ENCODE data around the gene RASGRP3.

Gene RASGRP3

DNA sequence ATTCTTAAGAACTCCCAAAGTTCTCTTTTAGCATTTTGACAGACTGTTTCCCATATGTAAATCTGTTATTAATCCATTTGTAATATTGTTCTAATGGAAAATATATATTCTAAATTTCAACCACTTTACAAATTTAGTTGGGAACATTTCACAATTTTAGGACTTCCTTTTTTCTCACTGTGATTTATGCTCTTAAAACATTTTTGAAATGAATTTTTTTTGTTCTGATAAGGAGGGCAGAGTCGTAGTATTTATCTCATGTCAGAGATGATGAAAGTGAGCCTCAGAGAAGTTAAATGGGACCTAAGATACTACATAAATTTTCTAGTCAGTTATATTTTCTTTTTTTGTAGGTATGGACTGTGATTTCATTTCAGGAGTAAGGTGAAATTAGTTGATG lies 26.6 kb downstream of the RASGRP3 start:
- no peak overlapping the region for H3K4me3 ChIP-seq (ENCODE audit: low read depth, low read length)
- no peak for TF ChIP-seq CTCF (IDR thresholded peaks at IDR 0.05; ENCODE audit: low read depth, low read length)
- no peaks in the 10 kb centered on the region for H3K36me3 ChIP-seq
- H3K27me3 ChIP-seq (ENCODE audit: insufficient read depth, low read depth, severe bottlenecking) = no peaks in the 10 kb centered on the region
- no peaks in the 10 kb centered on the region for H3K9me3 ChIP-seq (ENCODE audit: severe bottlenecking)
- DNase-seq = no peak
- H3K27ac ChIP-seq = no peak overlapping the region

DNA sequence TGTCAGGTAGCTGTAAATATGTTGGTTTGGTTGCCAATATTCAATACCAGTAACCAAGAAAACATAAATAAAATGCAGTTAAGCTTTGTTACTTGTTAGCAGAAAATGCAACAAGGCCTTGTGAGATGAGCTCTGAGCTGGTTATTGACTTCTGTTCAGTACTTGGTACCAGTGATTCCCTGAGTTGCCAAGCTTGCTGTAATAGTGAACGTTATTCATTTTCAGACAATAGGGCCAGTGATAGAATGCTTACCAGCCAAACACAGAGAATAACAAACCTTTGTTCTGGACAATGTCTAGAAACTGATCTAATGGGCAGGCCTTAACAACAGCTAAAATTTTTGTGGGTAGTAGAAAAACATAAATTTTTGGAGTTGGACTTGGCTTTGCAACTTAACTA lies 29.5 kb downstream of the RASGRP3 start:
- Histone ChIP-seq H3K27me3 (ENCODE audit: insufficient read depth, low read depth, severe bottlenecking) (no peaks in the 10 kb centered on the region), H3K36me3 (no peaks in the 10 kb centered on the region), H3K4me3 (ENCODE audit: low read depth, low read length) (no peak overlapping the region), H3K9me3 (ENCODE audit: severe bottlenecking) (no peaks in the 10 kb centered on the region), H3K27ac (no peak overlapping the region)
- no peak for DNase-seq
- no peak for TF ChIP-seq CTCF (IDR thresholded peaks at IDR 0.05; ENCODE audit: low read depth, low read length)

GRCh38 chr2:33509908-33510585 lies 33.6 kb downstream of the RASGRP3 start:
- Histone ChIP-seq H3K4me3 (ENCODE audit: low read depth, low read length) (no peak overlapping the region), H3K27ac (no peak overlapping the region), H3K27me3 (ENCODE audit: insufficient read depth, low read depth, severe bottlenecking) (no peaks in the 10 kb centered on the region), H3K36me3 (no peaks in the 10 kb centered on the region), H3K9me3 (ENCODE audit: severe bottlenecking) (no peaks in the 10 kb centered on the region)
- DNase-seq = no peak
- no peak for TF ChIP-seq CTCF (IDR thresholded peaks at IDR 0.05; ENCODE audit: low read depth, low read length)

GRCh38 chr2:33510586-33510968 lies 34.1 kb downstream of the RASGRP3 start:
- DNase-seq = no peak
- Histone ChIP-seq H3K9me3 (ENCODE audit: severe bottlenecking) (no peaks in the 10 kb centered on the region), H3K4me3 (ENCODE audit: low read depth, low read length) (no peak overlapping the region), H3K36me3 (no peaks in the 10 kb centered on the region), H3K27me3 (ENCODE audit: insufficient read depth, low read depth, severe bottlenecking) (no peaks in the 10 kb centered on the region), H3K27ac (no peak overlapping the region)
- no peak for TF ChIP-seq CTCF (IDR thresholded peaks at IDR 0.05; ENCODE audit: low read depth, low read length)

DNA sequence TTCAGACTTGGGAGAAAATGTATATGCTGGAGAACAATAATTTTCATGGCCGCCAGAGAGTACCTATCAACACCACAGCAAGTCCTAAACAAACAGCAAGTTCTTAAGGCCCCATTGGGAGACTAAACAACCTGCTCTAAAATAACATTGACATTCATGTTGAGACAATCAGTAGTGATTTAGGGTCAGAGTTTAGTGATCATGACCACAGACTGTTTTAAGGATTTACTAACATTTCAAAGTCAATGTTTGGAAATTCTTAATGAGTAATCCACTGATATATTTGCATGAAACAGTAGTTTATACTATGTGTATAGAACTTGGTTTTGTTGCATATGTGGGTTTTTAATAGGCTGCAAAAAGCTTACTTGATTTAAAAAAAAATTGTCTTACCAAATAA lies 34.7 kb downstream of the RASGRP3 start:
- Histone ChIP-seq H3K4me3 (ENCODE audit: low read depth, low read length) (no peak overlapping the region), H3K27me3 (ENCODE audit: insufficient read depth, low read depth, severe bottlenecking) (no peaks in the 10 kb centered on the region)
- no peak for DNase-seq

More for the DNA sequence above, 34.7 kb downstream of the RASGRP3 start:
- H3K27ac ChIP-seq = no peak overlapping the region
- no peak for TF ChIP-seq CTCF (IDR thresholded peaks at IDR 0.05; ENCODE audit: low read depth, low read length)
- no peaks in the 10 kb centered on the region for H3K9me3 ChIP-seq (ENCODE audit: severe bottlenecking)
- H3K36me3 ChIP-seq = no peaks in the 10 kb centered on the region
